Endodermal cell (in vitro differentiated cells): Measurements from ENCODE around the gene CD247. TPM values are rescaled to one million over a fixed set of nuclear protein-coding genes. Genes with fewer than 3 reads are reported as not detected.

Experiments
- DNase-seq: peaks from one replicate; pipeline ENCODE4 v3.0.0-alpha.2; 2017
- H3K27ac ChIP-seq: 2 replicates; pipeline ENCODE4 v1.5.1; 2013; ENCODE audit warnings: mild to moderate bottlenecking, low read depth, low read length, moderate library complexity
- H3K27me3 ChIP-seq: 2 replicates; pipeline ENCODE4 v1.6.1; 2013; ENCODE audit warnings: mild to moderate bottlenecking, low read length, moderate library complexity; ENCODE audit not compliant: insufficient read depth, control insufficient read depth, poor library complexity, severe bottlenecking
- H3K36me3 ChIP-seq: 2 replicates; pipeline ENCODE4 v1.7.0; 2013; ENCODE audit warnings: mild to moderate bottlenecking, low read length, moderate library complexity; ENCODE audit not compliant: control insufficient read depth, insufficient read depth
- H3K4me1 ChIP-seq: one replicate; pipeline ENCODE4 v1.7.0; 2013; ENCODE audit warnings: low read length; ENCODE audit not compliant: control insufficient read depth, insufficient read depth
- H3K4me3 ChIP-seq: 2 replicates; pipeline ENCODE4 v1.5.1; 2013; ENCODE audit warnings: mild to moderate bottlenecking, low read length, moderate library complexity
- H3K9ac ChIP-seq: 2 replicates; pipeline ENCODE4 v1.6.1; 2013; ENCODE audit warnings: mild to moderate bottlenecking, low read length, moderate library complexity; ENCODE audit not compliant: poor library complexity, severe bottlenecking; ENCODE audit errors: extremely low read depth
- H3K9me3 ChIP-seq: 2 replicates; pipeline ENCODE4 v1.6.1; 2013; ENCODE audit warnings: mild to moderate bottlenecking, low read length, moderate library complexity; ENCODE audit not compliant: control insufficient read depth
- H3K27ac Mint-ChIP-seq: 2 replicates; pipeline ENCODE4 v1.8.0; 2020; ENCODE audit warnings: mixed read lengths
- H3K27me3 Mint-ChIP-seq: 2 replicates; pipeline ENCODE4 v1.8.0; 2021; ENCODE audit warnings: mild to moderate bottlenecking, mixed read lengths; ENCODE audit not compliant: insufficient read depth
- H3K36me3 Mint-ChIP-seq: 2 replicates; pipeline ENCODE4 v1.8.0; 2020; ENCODE audit warnings: low read depth, mixed read lengths
- H3K4me1 Mint-ChIP-seq: 2 replicates; pipeline ENCODE4 v1.8.0; 2020; ENCODE audit warnings: mixed read lengths
- H3K4me3 Mint-ChIP-seq: 2 replicates; pipeline ENCODE4 v1.8.0; 2020; ENCODE audit warnings: mild to moderate bottlenecking, moderate library complexity, mixed read lengths
- H3K9me3 Mint-ChIP-seq: 2 replicates; pipeline ENCODE4 v1.8.0; 2020; ENCODE audit warnings: mild to moderate bottlenecking, mixed read lengths
- WGBS, 2 experiments: methylation state at CpG; one replicate each; pipeline versions ENCODE4 v1.1.5 to v1.1.7; 2013; ENCODE audit warnings: missing lambda C conversion rate in 2 of 2, mixed read lengths in 1 of 2; ENCODE audit not compliant: insufficient coverage in 1 of 2, insufficient read length in 1 of 2; 5-methylcytosine and 5-hydroxymethylcytosine counted together
- total RNA-seq, 2 donors: library from RNA; stranded (reverse); fragmentation: NEBNext Ultra II Directional in 1 of 2; extraction: Animal tissue kit (Norgen Biotek cat#: 25700) in 1 of 2; gene quantifications; 2 replicates in 1 of 2; 3 replicates in 1 of 2; pipeline ENCODE4 v1.2.1, GENCODE V29; 2021
- TF ChIP-seq, protein P1 (sequence below): fragments of 200-600 bp; sonication (generic); conservative IDR thresholded peaks from 2 replicates; pipeline ENCODE4 v1.5.0; 2021; ENCODE audit warnings: antibody characterized with exemption, mild to moderate bottlenecking

Gene CD247
- total RNA-seq, 2 donors from 2014 or later = 0.46 to 0.55 TPM

DNA sequence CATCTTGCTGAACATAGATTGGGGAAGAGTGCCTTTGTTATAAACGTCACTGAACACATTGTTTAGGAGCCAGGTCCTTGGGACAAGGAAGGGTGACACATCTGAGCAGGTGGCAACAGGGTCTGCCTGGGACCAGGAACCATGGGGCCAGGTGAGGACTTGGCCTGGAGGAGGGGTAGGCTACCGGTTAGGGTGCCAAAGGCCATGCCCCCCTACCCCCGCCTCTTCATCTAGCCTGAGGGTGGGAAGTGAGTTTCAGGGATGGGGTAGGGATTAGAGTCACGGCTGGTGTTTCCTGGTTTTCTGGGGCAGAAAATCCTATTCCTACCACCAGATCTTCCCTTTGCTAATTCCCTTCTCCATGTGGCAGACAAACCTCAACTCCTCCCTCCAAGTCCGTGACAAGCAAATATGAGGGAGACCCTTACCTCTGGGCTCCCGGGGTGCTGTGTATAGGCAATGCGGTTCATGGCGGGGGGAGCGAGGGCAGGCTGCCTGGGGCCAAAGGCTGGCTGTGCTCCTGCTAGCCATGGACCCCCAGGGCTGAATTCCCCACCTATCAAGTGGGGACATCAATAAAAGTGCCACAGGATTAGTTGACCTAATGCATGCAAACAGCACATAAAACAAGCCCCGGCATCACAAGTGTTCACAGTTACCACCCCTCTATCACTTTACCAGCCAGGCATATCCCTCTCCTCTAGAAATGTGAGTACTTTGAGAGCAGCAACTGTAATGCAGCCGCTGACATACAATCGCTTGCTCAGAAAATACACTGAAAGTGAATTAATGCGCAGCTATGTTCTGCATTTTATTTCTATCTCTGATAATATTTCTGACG lies 14.5 kb downstream of the CD247 start:
- Histone ChIP-seq H3K27ac (no peak overlapping the region), H3K27me3 (no peaks in the 10 kb centered on the region), H3K9me3 (no peaks in the 10 kb centered on the region), H3K4me3 (no peak overlapping the region), H3K36me3 (no peaks in the 10 kb centered on the region), H3K9ac (no peak overlapping the region), H3K4me1 (no peaks in the 10 kb centered on the region)
- no peaks in the 10 kb centered on the region for H3K9me3 Mint-ChIP-seq
- H3K36me3 Mint-ChIP-seq = no peaks in the 10 kb centered on the region
- peak; percentile 50 for DNase-seq
- peaks cover 2% of the 10 kb centered on the region for H3K27me3 Mint-ChIP-seq
- 79 to 88% methylated on average over 6 to 13 of the region's 14 CpGs for WGBS, 2 experiments
- peak overlapping the region; percentile 5 for H3K27ac Mint-ChIP-seq
- peaks cover 17% of the 10 kb centered on the region for H3K4me1 Mint-ChIP-seq
- TF ChIP-seq, protein P1, sequence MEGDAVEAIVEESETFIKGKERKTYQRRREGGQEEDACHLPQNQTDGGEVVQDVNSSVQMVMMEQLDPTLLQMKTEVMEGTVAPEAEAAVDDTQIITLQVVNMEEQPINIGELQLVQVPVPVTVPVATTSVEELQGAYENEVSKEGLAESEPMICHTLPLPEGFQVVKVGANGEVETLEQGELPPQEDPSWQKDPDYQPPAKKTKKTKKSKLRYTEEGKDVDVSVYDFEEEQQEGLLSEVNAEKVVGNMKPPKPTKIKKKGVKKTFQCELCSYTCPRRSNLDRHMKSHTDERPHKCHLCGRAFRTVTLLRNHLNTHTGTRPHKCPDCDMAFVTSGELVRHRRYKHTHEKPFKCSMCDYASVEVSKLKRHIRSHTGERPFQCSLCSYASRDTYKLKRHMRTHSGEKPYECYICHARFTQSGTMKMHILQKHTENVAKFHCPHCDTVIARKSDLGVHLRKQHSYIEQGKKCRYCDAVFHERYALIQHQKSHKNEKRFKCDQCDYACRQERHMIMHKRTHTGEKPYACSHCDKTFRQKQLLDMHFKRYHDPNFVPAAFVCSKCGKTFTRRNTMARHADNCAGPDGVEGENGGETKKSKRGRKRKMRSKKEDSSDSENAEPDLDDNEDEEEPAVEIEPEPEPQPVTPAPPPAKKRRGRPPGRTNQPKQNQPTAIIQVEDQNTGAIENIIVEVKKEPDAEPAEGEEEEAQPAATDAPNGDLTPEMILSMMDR = no peak
- H3K4me3 Mint-ChIP-seq = no peak overlapping the region

DNA sequence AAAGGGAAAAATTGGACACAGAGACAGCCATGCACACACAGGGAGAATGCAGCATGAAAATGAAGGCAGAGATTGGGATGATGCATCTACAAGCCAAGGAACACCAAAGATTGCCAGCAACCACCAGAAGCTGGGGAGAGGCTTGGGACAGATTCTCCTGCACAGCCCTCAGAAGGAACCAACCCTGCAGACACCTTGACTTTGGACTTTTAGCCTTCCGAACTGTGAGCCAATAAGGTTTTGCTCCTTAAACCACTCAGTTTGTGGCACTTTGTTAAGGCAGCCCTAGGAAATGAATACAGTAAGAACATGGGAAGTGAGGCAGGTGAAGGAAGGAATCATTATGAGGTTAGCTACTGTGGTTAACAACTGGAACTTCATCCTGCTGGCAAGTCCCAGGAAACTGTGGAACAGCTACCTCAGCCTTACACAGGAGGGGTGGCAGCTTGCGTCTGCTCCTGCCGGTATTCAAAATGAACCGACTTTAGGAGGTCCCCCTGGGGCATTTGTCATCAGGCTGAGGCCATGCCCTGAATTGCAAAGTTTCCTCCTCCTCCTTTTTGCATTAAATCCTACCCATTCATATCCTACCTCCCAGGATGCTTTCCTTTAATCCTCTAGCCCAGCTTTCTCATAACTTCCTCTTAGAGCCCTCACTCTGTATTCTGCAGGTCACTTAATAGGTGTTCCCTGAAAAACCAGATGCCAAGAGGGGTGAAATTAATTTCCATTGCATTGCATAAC lies 15.4 kb downstream of the CD247 start:
- Mint-ChIP-seq H3K27ac (no peak overlapping the region), H3K4me3 (no peak overlapping the region), H3K27me3 (peaks cover 5% of the 10 kb centered on the region), H3K36me3 (no peaks in the 10 kb centered on the region), H3K4me1 (peaks cover 17% of the 10 kb centered on the region), H3K9me3 (no peaks in the 10 kb centered on the region)
- H3K9me3 ChIP-seq = no peaks in the 10 kb centered on the region
- 43 to 44% methylated on average over 4 of the region's 4 CpGs for WGBS, 2 experiments
- no peaks in the 10 kb centered on the region for H3K4me1 ChIP-seq
- no peak overlapping the region for H3K9ac ChIP-seq
- DNase-seq = peak; percentile 62
- H3K27ac ChIP-seq = no peak overlapping the region
- H3K36me3 ChIP-seq = no peaks in the 10 kb centered on the region
- TF ChIP-seq, protein P1 = no peak
- no peak overlapping the region for H3K4me3 ChIP-seq
- no peaks in the 10 kb centered on the region for H3K27me3 ChIP-seq

DNA sequence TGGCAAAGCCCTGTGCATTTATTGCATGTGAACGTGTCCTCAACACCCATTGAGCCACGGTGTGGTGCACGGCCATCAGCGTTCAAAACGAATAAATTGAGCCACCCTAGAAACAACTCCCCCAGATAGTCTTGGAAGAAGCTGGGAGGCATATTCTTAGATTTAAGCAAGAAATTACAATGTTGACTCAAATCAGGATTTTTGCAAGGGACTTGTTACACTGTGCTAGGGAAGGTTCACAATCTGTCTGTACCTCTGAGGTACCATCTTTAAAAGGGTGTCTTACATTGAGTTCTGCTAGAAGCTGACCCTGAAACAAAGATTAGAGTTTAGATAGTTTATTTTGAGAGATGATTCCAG lies 16.2 kb downstream of the CD247 start:
- Mint-ChIP-seq H3K4me1 (peaks cover 17% of the 10 kb centered on the region), H3K9me3 (no peaks in the 10 kb centered on the region), H3K27ac (no peak overlapping the region), H3K27me3 (peaks cover 5% of the 10 kb centered on the region), H3K4me3 (no peak overlapping the region), H3K36me3 (no peaks in the 10 kb centered on the region)
- WGBS, 2 experiments = 92 to 100% methylated on average over 1 to 5 of the region's 5 CpGs
- DNase-seq = peak; percentile 35
- Histone ChIP-seq H3K27me3 (no peaks in the 10 kb centered on the region), H3K9me3 (no peaks in the 10 kb centered on the region), H3K9ac (no peak overlapping the region), H3K36me3 (no peaks in the 10 kb centered on the region), H3K27ac (no peak overlapping the region), H3K4me3 (no peak overlapping the region), H3K4me1 (no peaks in the 10 kb centered on the region)
- TF ChIP-seq, protein P1 = no peak
